GM23338 (cell line): ENCODE measurements around the gene VTA1. TPM values are rescaled to one million over a fixed set of nuclear protein-coding genes. Genes with fewer than 3 reads are reported as not detected.

Experiments
- ATAC-seq: fragments of 200-7000 bp; cut with Tn5 transposase; 3 replicates; pipeline ENCODE4 v1.9.1; 2020
- DNase-seq: peaks from one replicate; pipeline ENCODE4 v3.0.0-alpha.2; 2015; ENCODE audit warnings: low spot score
- H2AFZ ChIP-seq: fragments of 200-600 bp; sonication (generic); 2 replicates; pipeline ENCODE4 v1.8.0; 2016; ENCODE audit warnings: antibody characterized with exemption, mild to moderate bottlenecking, moderate library complexity
- H3F3A ChIP-seq: fragments of 200-600 bp; sonication (generic); replicated peaks from 2 replicates; pipeline ENCODE4 v1.8.0; 2017; ENCODE audit warnings: antibody characterized with exemption, mixed run types, low read depth
- H3K27ac ChIP-seq: fragments of 200-600 bp; sonication (generic); 2 replicates; pipeline ENCODE4 v1.6.1; 2016; ENCODE audit warnings: low read depth
- H3K27me3 ChIP-seq: fragments of 200-600 bp; sonication (generic); 2 replicates; pipeline ENCODE4 v1.8.0; 2016; ENCODE audit warnings: mild to moderate bottlenecking, mixed run types, moderate library complexity; ENCODE audit not compliant: insufficient read depth
- H3K36me3 ChIP-seq: fragments of 200-600 bp; sonication (generic); 2 replicates; pipeline ENCODE4 v1.8.0; 2016; ENCODE audit warnings: mild to moderate bottlenecking; ENCODE audit not compliant: insufficient read depth
- H3K4me1 ChIP-seq: fragments of 200-600 bp; sonication (generic); 2 replicates; pipeline ENCODE4 v1.8.0; 2016; ENCODE audit warnings: mild to moderate bottlenecking, moderate library complexity; ENCODE audit not compliant: insufficient read depth
- H3K4me2 ChIP-seq: fragments of 200-600 bp; sonication (generic); 2 replicates; pipeline ENCODE4 v1.7.1; 2017; ENCODE audit warnings: mixed run types
- H3K4me3 ChIP-seq: fragments of 200-600 bp; sonication (generic); 2 replicates; pipeline ENCODE4 v1.6.1; 2016; ENCODE audit warnings: mixed run types
- H3K79me2 ChIP-seq: fragments of 200-600 bp; sonication (generic); replicated peaks from 2 replicates; pipeline ENCODE4 v1.8.0; 2017; ENCODE audit warnings: mild to moderate bottlenecking; ENCODE audit not compliant: insufficient read depth
- H3K9me2 ChIP-seq: fragments of 200-600 bp; sonication (generic); 2 replicates; pipeline ENCODE4 v1.8.0; 2017; ENCODE audit not compliant: insufficient read depth
- H4K20me1 ChIP-seq: fragments of 200-600 bp; sonication (generic); replicated peaks from 2 replicates; pipeline ENCODE4 v1.8.0; 2017; ENCODE audit warnings: mild to moderate bottlenecking; ENCODE audit not compliant: insufficient read depth
- H3K27ac Mint-ChIP-seq: 2 replicates; pipeline ENCODE4 v1.8.0; 2020; ENCODE audit warnings: inconsistent platforms, mild to moderate bottlenecking, moderate library complexity, mixed read lengths
- H3K27me3 Mint-ChIP-seq: 3 replicates; pipeline ENCODE4 v1.8.0; 2022; ENCODE audit warnings: low read depth, mild to moderate bottlenecking, moderate library complexity, mixed read lengths, inconsistent platforms; ENCODE audit not compliant: insufficient read depth, poor library complexity
- H3K36me3 Mint-ChIP-seq: 3 replicates; pipeline ENCODE4 v1.8.0; 2021; ENCODE audit warnings: low read depth, mild to moderate bottlenecking, inconsistent platforms, moderate library complexity, mixed read lengths
- H3K4me1 Mint-ChIP-seq: 3 replicates; pipeline ENCODE4 v1.8.0; 2020; ENCODE audit warnings: mild to moderate bottlenecking, inconsistent platforms, mixed read lengths
- H3K4me3 Mint-ChIP-seq: 3 replicates; pipeline ENCODE4 v1.8.0; 2021; ENCODE audit warnings: moderate library complexity, mild to moderate bottlenecking, inconsistent platforms, mixed read lengths
- H3K9me3 Mint-ChIP-seq: 3 replicates; pipeline ENCODE4 v1.8.0; 2020; ENCODE audit warnings: moderate library complexity, mild to moderate bottlenecking, inconsistent platforms, mixed read lengths
- CREB1 ChIP-seq: fragments of 250-450 bp; sonication (Bioruptor Pico); IDR thresholded peaks from 2 replicates; pipeline ENCODE4 v1.5.0; 2020; ENCODE audit warnings: low read depth, mild to moderate bottlenecking, moderate library complexity
- CTCF ChIP-seq, 2 experiments: fragments of 200-600 bp in 1 of 2; sonication (generic) in 1 of 2; conservative IDR thresholded peaks; 2 replicates each; pipeline versions ENCODE4 v1.5.1 to v1.6.1; 2016 to 2017; ENCODE audit warnings: antibody characterized with exemption in 2 of 2, low read depth in 2 of 2, mild to moderate bottlenecking in 2 of 2, moderate library complexity in 1 of 2
- EZH2 ChIP-seq: fragments of 200-600 bp; sonication (generic); IDR thresholded peaks from one replicate; pipeline ENCODE4 v1.8.0; 2017; ENCODE audit warnings: antibody characterized with exemption, mild to moderate bottlenecking, low read depth; ENCODE audit not compliant: unreplicated experiment
- EZH2phosphoT487 ChIP-seq: fragments of 200-600 bp; sonication (generic); IDR thresholded peaks from one replicate; pipeline ENCODE4 v1.8.1; 2018; ENCODE audit warnings: antibody characterized with exemption; ENCODE audit not compliant: unreplicated experiment
- JUNB ChIP-seq: IDR thresholded peaks from one replicate; pipeline ENCODE4 v1.6.1; 2016; ENCODE audit warnings: antibody characterized with exemption; ENCODE audit not compliant: unreplicated experiment
- POLR2AphosphoS5 ChIP-seq: IDR thresholded peaks from 2 replicates; pipeline ENCODE4 v1.6.1; 2016; ENCODE audit warnings: antibody characterized with exemption, low read depth
- ZNF331 ChIP-seq: fragments of 250-450 bp; sonication (Bioruptor Pico); IDR thresholded peaks from 2 replicates; pipeline ENCODE4 v1.5.0; 2020; ENCODE audit warnings: low read depth, mild to moderate bottlenecking, moderate library complexity
- polyA plus RNA-seq: library from polyadenylated mRNA; unstranded; fragments of >200 nt; fragmentation: Nextera tagmentation; extraction: Ambion mirVana; gene quantifications from 2 replicates; pipeline ENCODE4 v1.2.1, GENCODE V29; 2016
- total RNA-seq: library from RNA; depleted of rRNA; stranded (reverse); fragments of >200 nt; shearing (Covaris generic); gene quantifications from 2 replicates; pipeline ENCODE4 v1.2.3, GENCODE V29; 2014
- TF ChIP-seq, protein P1 (sequence below): IDR thresholded peaks from 2 replicates; pipeline ENCODE4 v1.6.1; 2016; ENCODE audit warnings: antibody characterized with exemption
- TF ChIP-seq, protein P2 (sequence below): IDR thresholded peaks from one replicate; pipeline ENCODE4 v1.6.1; 2018; ENCODE audit warnings: antibody characterized with exemption; ENCODE audit not compliant: unreplicated experiment

The VTA1 gene
- total and polyA plus RNA-seq, 2 experiments from 2014 or later: 102 to 104 TPM

DNA sequence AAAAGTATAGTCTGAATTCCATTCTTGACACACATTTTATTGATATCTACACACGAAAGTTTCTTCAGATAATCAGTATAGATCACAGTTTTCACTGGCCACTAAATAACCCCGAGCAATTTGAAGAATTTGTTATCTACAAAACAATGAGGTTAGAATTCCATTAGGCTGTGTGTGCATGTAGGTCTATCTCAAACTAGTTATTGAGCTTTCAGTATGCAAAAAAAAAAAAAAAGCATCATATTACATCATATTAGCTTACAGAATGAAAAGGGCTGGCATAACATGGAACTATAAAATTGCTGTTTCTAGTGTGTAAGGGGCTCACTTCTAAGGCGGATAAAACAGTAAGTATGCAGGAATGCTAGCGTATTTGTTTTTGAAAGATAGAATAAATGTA lies 95.2 kb downstream of the VTA1 start:
- Mint-ChIP-seq H3K4me3 (no peak overlapping the region), H3K36me3 (no peaks in the 10 kb centered on the region), H3K4me1 (peaks cover 6% of the 10 kb centered on the region), H3K27me3 (no peaks in the 10 kb centered on the region), H3K27ac (no peak overlapping the region), H3K9me3 (no peaks in the 10 kb centered on the region)
- DNase-seq (peak; percentile 28), ATAC-seq (no peak)
- H4K20me1 ChIP-seq: no peaks in the 10 kb centered on the region
- H3K4me3 ChIP-seq: no peak overlapping the region
- no peaks in the 10 kb centered on the region for H3K27me3 ChIP-seq
- no peaks in the 10 kb centered on the region for H3K79me2 ChIP-seq
- peaks cover 13% of the 10 kb centered on the region; the same call in 1 of the 2 replicates for H3K4me1 ChIP-seq
- no peaks in the 10 kb centered on the region for H3K36me3 ChIP-seq
- no peak overlapping the region for H3K27ac ChIP-seq
- H3K9me2 ChIP-seq: no peaks in the 10 kb centered on the region; the same call in 1 of the 2 replicates
- no peaks in the 10 kb centered on the region for H3F3A ChIP-seq
- TF ChIP-seq ZNF331 (no peak), EZH2 (no peak)
- no peak overlapping the region for H2AFZ ChIP-seq
- no peak overlapping the region for H3K4me2 ChIP-seq

GRCh38 chr6:142246960-142247359 lies 99.9 kb downstream of the VTA1 start:
- Histone ChIP-seq H3F3A (no peaks in the 10 kb centered on the region), H3K4me3 (no peak overlapping the region), H3K36me3 (no peaks in the 10 kb centered on the region), H4K20me1 (no peaks in the 10 kb centered on the region), H3K27ac (no peak overlapping the region), H3K27me3 (no peaks in the 10 kb centered on the region), H3K79me2 (no peaks in the 10 kb centered on the region), H3K4me2 (no peak overlapping the region), H3K4me1 (peaks cover 13% of the 10 kb centered on the region; the same call in 1 of the 2 replicates), H3K9me2 (no peaks in the 10 kb centered on the region; the same call in 1 of the 2 replicates), H2AFZ (no peak overlapping the region)
- ATAC-seq (no peak), DNase-seq (no peak)
- Mint-ChIP-seq H3K4me1 (peaks cover 6% of the 10 kb centered on the region), H3K27ac (no peak overlapping the region), H3K36me3 (no peaks in the 10 kb centered on the region), H3K9me3 (no peaks in the 10 kb centered on the region), H3K4me3 (no peak overlapping the region), H3K27me3 (no peaks in the 10 kb centered on the region)
- TF ChIP-seq EZH2 (no peak), CTCF (conservative IDR thresholded peaks at IDR 0.05; ENCODE audit: low read depth in 2 of 2) (no peak), CREB1 (CRISPR knock-in tag) (no peak), POLR2AphosphoS5 (no peak), JUNB (no peak), EZH2phosphoT487 (no peak)
- TF ChIP-seq, protein P1, sequence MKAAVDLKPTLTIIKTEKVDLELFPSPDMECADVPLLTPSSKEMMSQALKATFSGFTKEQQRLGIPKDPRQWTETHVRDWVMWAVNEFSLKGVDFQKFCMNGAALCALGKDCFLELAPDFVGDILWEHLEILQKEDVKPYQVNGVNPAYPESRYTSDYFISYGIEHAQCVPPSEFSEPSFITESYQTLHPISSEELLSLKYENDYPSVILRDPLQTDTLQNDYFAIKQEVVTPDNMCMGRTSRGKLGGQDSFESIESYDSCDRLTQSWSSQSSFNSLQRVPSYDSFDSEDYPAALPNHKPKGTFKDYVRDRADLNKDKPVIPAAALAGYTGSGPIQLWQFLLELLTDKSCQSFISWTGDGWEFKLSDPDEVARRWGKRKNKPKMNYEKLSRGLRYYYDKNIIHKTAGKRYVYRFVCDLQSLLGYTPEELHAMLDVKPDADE: no peak
- TF ChIP-seq, protein P2, sequence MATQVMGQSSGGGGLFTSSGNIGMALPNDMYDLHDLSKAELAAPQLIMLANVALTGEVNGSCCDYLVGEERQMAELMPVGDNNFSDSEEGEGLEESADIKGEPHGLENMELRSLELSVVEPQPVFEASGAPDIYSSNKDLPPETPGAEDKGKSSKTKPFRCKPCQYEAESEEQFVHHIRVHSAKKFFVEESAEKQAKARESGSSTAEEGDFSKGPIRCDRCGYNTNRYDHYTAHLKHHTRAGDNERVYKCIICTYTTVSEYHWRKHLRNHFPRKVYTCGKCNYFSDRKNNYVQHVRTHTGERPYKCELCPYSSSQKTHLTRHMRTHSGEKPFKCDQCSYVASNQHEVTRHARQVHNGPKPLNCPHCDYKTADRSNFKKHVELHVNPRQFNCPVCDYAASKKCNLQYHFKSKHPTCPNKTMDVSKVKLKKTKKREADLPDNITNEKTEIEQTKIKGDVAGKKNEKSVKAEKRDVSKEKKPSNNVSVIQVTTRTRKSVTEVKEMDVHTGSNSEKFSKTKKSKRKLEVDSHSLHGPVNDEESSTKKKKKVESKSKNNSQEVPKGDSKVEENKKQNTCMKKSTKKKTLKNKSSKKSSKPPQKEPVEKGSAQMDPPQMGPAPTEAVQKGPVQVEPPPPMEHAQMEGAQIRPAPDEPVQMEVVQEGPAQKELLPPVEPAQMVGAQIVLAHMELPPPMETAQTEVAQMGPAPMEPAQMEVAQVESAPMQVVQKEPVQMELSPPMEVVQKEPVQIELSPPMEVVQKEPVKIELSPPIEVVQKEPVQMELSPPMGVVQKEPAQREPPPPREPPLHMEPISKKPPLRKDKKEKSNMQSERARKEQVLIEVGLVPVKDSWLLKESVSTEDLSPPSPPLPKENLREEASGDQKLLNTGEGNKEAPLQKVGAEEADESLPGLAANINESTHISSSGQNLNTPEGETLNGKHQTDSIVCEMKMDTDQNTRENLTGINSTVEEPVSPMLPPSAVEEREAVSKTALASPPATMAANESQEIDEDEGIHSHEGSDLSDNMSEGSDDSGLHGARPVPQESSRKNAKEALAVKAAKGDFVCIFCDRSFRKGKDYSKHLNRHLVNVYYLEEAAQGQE: no peak
